Breast epithelium (tissue), 3 donors: Measurements from ENCODE around the gene HPGDS.

Source experiments
- CTCF ChIP-seq, 3 donors: fragments of 450-650 bp; IDR thresholded peaks; one replicate each; pipeline ENCODE4 v1.5.1; 2016 to 2017; ENCODE audit warnings: antibody characterized with exemption in 3 of 3, mild to moderate bottlenecking in 3 of 3, moderate library complexity in 3 of 3
- POLR2A ChIP-seq: fragments of 450-650 bp; IDR thresholded peaks from one replicate; pipeline ENCODE4 v1.6.1; 2016; ENCODE audit warnings: antibody characterized with exemption, mild to moderate bottlenecking, moderate library complexity
- POLR2AphosphoS5 ChIP-seq, 3 donors: sonication (generic); formaldehyde crosslinking; IDR thresholded peaks; one replicate each; pipeline ENCODE4 v1.6.1; 2017; ENCODE audit warnings: antibody characterized with exemption in 3 of 3

GRCh38 chr4:94377294-94377693 is 34.7 kb upstream of the HPGDS start:
- TF ChIP-seq POLR2A (no peak), CTCF (IDR thresholded peaks at IDR 0.05) (no peak), POLR2AphosphoS5 (IDR thresholded peaks at IDR 0.05) (no peak)
